Measurements from ENCODE around the gene CFAP97D1.

- TF ChIP-seq SUZ12 (IDR thresholded peaks at IDR 0.05) (no peak), LEF1 (IDR thresholded peaks at IDR 0.05; ENCODE audit: borderline replicate concordance) (no peak), NFRKB (IDR thresholded peaks at IDR 0.05) (no peak), FOXA1 (IDR thresholded peaks at IDR 0.05) (no peak), SP1 (IDR thresholded peaks at IDR 0.05) (no peak)
Measured at GRCh38 chr17:43755389-43755875, 24.8 kb upstream of the CFAP97D1 start.

All from HEK293T (cell line).